Forelimb muscle (tissue), 1 donor: Measurements from ENCODE around the gene XXYLT1. TPM values are rescaled to one million over a fixed set of nuclear protein-coding genes. Genes with fewer than 3 reads are reported as not detected.
"Not testable (repeated sequence)": the region's sequence is repeated elsewhere in the genome, so short reads cannot be mapped to it uniquely, and the experiment has no call there.

Experiments used
- DNase-seq: peaks from one replicate; pipeline ENCODE4 v3.0.0-alpha.2; 2013; ENCODE audit warnings: low read depth
- polyA plus RNA-seq: library from polyadenylated mRNA; unstranded; fragments of 120-200 nt; gene quantifications from one replicate; pipeline ENCODE4 v1.2.1, GENCODE V29; 2013; ENCODE audit not compliant: insufficient read length

The XXYLT1 gene
- polyA plus RNA-seq, 1 donor: 21.3 TPM

DNA sequence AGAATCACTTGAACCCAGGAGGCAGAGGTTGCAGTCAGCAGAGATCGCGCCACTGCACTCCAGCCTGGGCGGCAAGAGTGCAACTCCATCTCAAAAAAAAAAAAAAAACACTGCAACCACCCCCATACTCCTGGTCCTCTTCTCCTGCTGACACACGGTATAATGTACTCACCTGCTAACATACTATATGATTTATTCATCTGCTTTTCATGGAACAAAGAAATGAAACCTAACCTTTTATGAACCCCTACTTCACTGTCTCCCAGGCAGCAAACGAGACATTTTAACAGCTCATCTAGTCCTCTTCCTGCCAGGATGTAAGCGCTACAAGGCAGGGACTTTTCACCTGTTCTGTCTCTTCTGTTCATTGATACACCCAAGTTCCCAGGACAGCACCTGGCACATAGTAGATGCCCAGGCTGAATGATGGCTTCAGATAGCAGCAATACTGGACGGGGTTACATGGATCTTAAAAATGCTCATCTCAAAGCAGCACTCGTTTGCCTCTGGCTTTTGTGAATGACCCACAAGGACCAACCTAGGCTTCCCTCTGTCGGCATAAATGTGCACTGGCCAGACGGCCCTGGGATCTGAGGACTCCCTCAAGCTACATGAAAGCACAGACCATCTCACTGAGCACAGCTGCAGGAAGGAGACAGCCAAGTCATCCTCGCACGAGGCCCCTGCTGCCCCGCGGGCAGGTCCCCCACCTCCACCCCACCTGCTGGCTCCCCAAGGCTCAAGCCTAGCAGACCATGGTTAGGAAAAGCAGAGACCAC lies 20.3 kb downstream of the XXYLT1 start:
- no peak for DNase-seq

DNA sequence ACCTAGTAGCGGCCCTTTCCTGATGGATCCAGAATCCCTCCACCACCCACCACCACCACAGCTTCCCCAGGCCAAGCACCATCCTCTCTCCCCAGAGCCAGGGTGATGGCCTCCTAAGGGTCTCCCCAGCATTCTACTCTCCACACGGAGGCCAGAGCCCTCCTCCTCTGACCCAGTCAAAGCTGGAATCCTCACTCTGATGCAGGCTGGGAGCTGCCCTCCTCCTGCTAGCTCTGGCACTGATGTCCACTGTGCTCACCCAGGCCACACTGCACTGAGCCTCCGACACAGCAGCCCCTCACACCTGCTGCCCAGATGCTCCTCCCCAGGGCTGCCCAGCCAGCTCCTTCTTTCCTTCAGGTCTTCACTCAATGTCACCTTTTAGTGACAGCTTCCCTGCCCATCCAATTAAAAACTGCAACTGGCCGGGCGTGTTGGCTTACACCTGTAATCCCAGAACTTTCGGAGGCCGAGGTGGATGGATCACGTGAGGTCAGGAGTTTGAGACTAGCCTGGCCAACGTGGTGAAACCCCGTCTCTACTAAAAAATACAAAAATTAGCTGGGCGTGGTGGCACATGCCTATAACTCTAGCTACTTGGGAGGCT lies 21.0 kb downstream of the XXYLT1 start:
- no peak for DNase-seq

DNA sequence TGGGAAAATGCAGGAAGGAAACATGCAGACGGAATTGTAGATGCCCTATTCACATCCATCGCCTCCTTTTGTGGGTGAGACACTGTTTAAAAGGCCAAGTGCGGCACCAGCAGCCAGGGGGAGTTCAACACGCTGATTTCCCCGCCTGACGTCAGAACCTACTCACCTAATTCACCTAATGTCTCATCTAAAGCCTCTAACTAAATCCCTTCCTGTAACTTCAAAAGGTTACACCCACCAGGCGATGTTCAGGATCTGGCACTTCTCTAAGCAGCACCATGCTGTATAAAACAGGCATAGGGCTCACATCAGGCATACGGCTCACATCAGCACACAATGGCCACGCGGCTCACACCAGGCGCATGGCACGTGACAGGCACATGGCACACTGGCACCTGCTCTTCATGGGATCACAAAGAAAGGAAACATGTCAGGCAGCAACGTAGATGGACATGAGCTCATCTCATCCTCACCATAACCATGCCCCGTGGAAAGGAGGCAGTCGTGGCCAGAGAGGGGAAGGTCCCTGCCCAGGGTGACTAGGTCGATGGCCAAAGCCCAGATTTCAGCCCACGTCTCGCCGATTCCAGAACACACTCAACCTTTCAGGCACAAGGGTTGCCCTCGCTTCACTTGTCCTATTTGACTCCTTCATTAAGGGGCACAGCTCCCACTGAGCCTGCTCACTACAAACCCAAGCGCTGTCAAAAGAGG lies 21.7 kb downstream of the XXYLT1 start:
- no peak for DNase-seq

GRCh38 chr3:195248281-195248680 lies 22.7 kb downstream of the XXYLT1 start:
- DNase-seq: no peak

- DNase-seq: no peak
Observed at GRCh38 chr3:195247863-195248189, 23.1 kb downstream of the XXYLT1 start.

DNA sequence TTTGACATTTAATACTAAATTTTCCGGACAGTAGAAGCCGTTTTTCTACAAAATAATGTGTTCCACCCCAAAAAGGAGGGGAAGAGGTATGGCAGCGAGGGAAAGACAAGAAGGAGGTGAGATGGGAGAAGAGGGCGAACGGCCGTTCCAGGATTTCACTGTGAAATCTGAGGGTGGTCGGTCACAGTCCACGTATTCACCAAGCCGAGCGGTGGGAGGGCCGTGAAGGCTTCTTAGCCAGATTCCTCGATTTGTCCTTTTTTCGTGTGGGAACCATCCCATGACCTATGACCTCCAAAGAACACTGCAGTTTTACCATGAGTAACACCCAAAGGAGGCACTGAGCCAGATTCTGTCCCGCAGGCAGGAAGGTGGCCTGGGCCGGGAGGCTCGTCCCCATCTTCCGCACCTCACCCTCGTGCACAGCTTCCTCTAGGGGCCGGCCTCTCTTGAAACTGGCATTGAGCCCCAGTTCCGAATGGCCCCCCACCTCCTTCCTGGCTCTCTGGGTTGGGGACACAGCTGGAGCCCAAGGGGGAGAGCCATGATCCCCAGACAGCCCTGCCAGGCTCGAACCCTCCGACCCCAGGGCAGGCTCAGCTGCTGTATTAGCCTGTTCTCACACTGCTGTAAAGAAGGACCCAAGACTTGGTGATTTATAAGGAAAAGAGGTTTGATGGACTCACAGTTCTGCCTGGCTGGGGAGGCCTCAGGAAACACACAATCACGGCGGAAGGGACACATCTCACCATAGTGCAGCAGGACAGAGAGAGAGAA lies 23.7 kb downstream of the XXYLT1 start:
- no peak for DNase-seq

DNA sequence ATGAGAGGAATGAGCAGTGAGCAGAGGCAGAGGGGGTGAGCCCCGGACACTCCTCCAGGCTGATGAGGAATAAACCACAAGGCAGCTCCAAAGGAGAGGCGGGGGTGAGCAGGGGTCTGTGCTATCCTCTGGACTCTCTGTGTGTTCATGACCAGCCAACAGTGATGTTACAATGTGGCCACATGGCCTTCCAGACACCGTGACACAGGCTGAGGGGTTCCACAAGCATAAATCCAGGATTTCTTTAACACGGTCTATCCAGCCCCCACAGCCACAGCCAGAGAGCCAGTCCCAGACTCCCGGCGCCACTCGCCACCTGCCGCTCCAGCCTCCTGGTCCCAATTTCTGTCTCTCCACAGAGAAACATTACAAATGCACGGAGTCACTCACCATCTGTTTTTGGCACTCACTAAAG lies 24.4 kb downstream of the XXYLT1 start:
- no peak for DNase-seq

- no peak for DNase-seq
Observed at GRCh38 chr3:195245531-195245951, 25.4 kb downstream of the XXYLT1 start.

- DNase-seq: no peak
Observed at GRCh38 chr3:195241592-195242355, 29.2 kb downstream of the XXYLT1 start.

DNA sequence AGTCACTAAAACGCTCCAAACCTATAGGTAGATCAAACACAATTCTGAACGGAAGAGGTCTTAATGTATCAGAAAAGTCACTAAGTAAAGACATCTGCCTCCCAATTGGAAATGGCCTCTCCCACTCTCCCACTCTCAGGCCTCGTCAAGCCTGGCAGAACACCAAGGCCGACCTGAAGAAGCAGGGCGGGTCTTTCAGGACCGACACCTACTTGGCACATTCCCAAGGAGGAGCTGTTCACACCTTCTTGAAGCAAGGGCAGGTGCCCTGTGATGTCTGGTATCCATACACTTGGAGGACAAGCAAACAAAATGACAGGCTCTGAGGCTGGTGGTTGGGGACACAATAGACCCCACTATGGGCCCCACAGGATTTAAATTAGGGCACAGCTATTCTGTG lies 30.0 kb downstream of the XXYLT1 start:
- no peak for DNase-seq

GRCh38 chr3:195240171-195240701 lies 30.7 kb downstream of the XXYLT1 start:
- no peak for DNase-seq

DNA sequence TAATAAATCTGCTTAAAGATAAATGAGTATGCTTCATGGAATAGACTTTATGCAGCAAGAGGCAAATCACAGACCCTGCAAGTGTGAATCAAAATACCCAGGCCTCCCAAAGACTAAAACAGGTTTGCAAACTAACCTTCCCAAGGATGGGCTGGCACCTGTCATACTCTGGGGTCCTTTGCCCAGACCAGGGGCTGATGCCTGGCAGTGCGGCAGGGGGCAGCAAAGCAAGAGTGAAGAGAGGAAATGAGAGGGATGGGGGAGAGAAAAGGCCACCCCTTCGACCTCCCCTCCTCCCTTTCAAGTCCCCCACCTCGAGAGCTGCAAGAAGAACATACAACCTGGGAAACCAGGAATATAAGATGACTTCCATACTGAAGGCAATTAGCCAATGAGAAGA lies 31.8 kb downstream of the XXYLT1 start:
- DNase-seq: no peak

GRCh38 chr3:195238586-195239118 lies 32.3 kb downstream of the XXYLT1 start:
- DNase-seq: no peak

DNA sequence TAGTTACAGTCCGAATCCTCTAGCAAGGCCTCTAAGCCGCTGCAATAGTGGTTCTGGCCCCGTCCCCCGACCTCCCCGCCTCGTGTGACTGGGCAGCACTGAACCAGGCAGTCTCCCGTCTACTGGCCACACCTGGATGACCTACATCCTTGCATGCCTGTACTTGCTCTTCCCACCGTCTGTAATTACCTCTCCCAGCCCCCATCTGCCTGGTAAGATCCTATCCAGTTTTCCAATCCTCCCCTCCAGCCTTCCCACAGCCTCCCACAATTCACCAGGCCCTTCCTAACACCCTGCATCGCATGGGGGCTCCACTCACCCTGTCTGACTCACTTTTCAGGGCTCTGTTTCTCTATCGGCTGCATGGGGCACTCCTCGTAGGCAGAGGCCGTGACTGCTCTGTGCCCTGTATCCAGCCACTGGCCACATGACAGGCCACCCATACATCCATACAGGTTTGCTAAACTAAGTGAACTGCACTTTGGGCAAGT lies 32.8 kb downstream of the XXYLT1 start:
- DNase-seq: no peak

DNA sequence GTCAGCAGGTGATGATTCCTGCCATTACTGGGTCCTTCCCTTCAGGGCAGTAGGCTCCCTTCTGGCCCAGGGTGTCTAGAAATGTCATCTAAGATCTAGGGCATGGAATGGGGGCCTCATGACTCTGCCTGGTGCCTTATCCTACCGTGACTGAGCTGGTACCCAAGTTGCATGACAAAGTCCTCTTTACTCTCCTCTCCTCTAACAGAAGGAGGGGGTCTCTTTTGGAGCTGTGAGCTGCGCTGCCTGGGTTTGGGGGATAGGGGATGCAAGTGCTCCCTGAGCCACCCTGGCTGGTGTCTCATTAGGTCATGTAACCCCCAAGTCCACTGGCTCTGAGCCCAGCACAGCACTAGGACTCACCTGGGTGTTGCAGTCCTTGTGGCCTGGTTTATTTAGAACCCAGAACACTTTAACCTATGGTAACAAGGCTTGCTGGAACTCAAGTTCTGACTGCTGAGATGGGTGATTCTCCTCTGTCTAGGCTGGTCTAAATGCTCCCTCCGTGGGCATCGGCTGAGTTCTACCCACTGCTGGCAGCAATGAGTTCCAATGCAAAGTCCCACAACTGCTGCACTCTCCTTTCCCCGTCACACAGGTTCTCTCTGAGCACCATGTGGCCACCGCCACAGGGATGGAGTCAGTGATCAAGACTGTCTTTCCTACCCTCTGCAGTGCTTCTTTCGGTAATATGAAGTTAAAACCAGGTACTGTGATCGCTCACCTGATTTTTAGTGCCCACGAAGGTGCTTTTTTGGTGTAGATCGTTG lies 34.0 kb downstream of the XXYLT1 start:
- no peak for DNase-seq

DNA sequence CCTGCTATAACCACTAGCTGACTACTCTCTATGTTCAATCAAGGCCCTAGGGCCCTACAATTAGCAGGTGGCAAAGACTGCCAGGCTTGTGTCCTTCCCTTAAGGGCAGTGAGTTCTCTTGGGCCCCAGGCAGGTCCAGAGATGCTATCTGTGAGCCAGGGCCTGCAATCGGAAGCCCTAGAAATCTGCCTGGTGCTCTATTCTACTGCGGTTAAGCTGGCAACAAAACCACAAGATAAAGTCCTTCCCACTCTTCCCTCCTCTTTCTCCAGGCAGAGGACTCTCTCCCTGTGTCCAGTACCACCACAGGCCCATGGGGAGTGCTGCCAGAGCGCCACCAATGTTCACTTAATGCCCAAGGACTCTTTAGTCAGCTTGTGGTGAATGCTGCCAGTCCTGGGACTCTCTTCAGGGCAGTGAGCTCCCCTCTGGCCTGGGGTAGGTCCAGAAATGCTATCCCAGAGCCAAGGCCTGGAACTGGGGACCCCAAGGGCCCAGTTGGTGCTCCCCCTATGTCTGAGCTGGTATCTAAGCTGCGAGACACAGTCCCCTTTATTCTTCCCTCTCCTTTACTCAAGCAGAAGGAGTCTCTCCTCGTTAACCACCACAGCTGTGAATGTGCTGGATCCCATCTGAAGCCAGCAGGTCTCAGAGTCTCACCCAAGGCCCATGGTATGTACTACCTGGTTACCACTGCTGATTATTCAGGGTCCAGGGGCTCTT lies 34.7 kb downstream of the XXYLT1 start:
- DNase-seq: no peak

DNA sequence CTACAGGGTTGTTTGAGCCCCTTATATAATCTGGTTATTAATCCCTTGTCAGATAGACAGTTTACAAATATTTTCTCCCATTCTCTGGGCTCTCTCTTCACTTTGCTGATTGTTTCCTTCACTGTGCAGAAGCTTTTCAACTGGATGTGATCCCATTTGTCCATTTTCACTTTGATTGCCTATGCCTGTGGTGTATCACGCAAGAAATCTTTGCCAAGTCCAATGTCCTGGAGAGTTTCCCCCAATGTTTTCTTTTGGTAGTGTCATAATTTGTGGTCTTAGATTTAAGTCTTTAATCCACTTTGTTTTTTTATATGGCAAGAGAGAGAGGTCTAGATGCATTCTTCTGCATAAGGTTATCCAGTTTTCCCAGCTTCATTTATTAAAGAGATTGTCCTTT lies 40.7 kb downstream of the XXYLT1 start:
- no peak for DNase-seq

GRCh38 chr3:195228886-195229285 lies 42.1 kb downstream of the XXYLT1 start:
- DNase-seq: not testable (repeated sequence)

- DNase-seq: no peak
Observed at GRCh38 chr3:195227871-195228270, 43.1 kb downstream of the XXYLT1 start.
